ENCODE results near the gene ARSJ. TPM values are rescaled to one million over a fixed set of nuclear protein-coding genes. Genes with fewer than 3 reads are reported as not detected.
A peak's percentile ranks its signal among the peaks of the same experiment; 100 is the strongest.

The ARSJ gene
- 11.5 to 15.7 TPM (median 13.8 TPM) in 3 replicates for polyA plus RNA-seq
- polyA plus RNA-seq (2011; ENCODE audit: low read depth) = 2.1 TPM
- polyA plus RNA-seq (2011; cell fraction: cytosol; rRNA removed) = 6.3 and 9.0 TPM in 2 replicates
- 21.0 and 23.7 TPM in 2 replicates for polyA plus RNA-seq (2011; cell fraction: nucleus; rRNA removed)
- polyA plus RNA-seq (2012; ENCODE audit: low replicate concordance) = 3.8 and 11.3 TPM in 2 replicates
- polyA minus RNA-seq = 10.3 to 16.2 TPM (median 15.2 TPM) in 3 replicates
- 10.7 TPM for polyA minus RNA-seq (2011; cell fraction: cytosol; rRNA and poly(A)+ RNA removed)
- 24.1 and 43.1 TPM in 2 replicates for polyA minus RNA-seq (2011; cell fraction: nucleus; rRNA and poly(A)+ RNA removed)

DNA sequence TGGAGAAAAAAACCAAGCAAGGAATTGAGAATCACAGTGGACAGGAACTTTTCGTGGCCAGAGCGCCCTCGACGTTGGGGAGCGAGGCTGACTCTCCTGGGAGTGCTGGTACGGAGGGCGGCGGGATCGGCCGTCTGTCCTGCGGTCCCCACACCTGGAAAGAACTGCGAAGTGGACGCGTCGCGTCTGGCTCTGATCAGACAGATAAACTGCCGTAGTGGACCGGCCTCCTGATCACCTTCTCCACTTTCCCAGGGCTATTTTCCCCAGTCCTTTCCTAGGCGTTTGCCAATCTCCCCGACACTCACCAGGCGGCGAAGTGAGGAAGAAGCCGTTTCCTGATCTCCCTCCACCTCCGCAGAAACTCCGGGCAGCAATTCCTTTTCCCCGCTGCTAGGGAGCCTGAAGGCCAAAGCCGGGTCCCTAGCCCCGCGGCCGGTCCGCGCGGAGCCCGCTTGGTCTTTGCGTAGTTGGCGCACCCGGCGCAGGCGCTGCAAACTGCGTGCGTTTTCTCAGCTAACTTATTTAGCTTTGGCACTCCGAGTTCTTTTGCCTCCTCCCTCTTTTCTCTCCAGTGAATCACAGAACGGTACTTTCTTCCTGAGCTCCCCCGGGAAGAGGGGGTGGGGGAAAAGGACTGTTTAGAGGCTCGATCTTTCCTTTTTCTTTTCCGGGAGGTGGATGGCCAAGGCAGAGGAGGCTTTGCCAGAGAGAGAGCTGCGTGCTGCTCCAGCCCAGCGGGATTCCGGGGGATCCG, at the start of gene ARSJ:
Gene ARSJ, minus strand, starts transcription at position 500 of the 757 bp plus-strand sequence. CDS start 813 bp downstream, outside the sequence.
- dilution Hi-C loops (cut with MboI; ENCODE audit: extremely low pct_ligation_motif_present, low sequenced_read_pairs) = no loop called here
- DNase-seq (ENCODE audit: low read depth, low spot score) (no peak), FAIRE-seq (peak; percentile 62)
- H3K27ac ChIP-seq (ENCODE audit: control insufficient read depth, insufficient read depth, low read length) = peak within 1 kb of the TSS; percentile 93
- TF ChIP-seq, protein P1, sequence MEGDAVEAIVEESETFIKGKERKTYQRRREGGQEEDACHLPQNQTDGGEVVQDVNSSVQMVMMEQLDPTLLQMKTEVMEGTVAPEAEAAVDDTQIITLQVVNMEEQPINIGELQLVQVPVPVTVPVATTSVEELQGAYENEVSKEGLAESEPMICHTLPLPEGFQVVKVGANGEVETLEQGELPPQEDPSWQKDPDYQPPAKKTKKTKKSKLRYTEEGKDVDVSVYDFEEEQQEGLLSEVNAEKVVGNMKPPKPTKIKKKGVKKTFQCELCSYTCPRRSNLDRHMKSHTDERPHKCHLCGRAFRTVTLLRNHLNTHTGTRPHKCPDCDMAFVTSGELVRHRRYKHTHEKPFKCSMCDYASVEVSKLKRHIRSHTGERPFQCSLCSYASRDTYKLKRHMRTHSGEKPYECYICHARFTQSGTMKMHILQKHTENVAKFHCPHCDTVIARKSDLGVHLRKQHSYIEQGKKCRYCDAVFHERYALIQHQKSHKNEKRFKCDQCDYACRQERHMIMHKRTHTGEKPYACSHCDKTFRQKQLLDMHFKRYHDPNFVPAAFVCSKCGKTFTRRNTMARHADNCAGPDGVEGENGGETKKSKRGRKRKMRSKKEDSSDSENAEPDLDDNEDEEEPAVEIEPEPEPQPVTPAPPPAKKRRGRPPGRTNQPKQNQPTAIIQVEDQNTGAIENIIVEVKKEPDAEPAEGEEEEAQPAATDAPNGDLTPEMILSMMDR (optimal IDR thresholded peaks at IDR 0.05 in 1 of 3, IDR thresholded peaks at IDR 0.05 in 1 of 3, conservative IDR thresholded peaks at IDR 0.05 in 1 of 3; ENCODE audit: extremely low read depth in 1 of 3, insufficient read depth in 2 of 3, low read length in 3 of 3) = peak in 2 of 3 experiments; percentile 8 to 9
- TF ChIP-seq EZH2 (IDR thresholded peaks at IDR 0.05; ENCODE audit: low read length) = no peak
- H3K4me1 ChIP-seq (ENCODE audit: control insufficient read depth, extremely low read depth, insufficient read depth, low read length) = peaks cover 26% of the 10 kb centered on the region
- peak within 1 kb of the TSS; percentile 91 for H3K9ac ChIP-seq (ENCODE audit: control insufficient read depth, extremely low read depth, insufficient read depth, low read length)
- no peaks in the 10 kb centered on the region for H4K20me1 ChIP-seq (ENCODE audit: control insufficient read depth, extremely low read depth, insufficient read depth, low read length)
- H3K36me3 ChIP-seq (ENCODE audit: control insufficient read depth in 2 of 2, extremely low read depth in 1 of 2, insufficient read depth in 2 of 2, low read length in 2 of 2) = peaks cover 0 to 3% of the 10 kb centered on the region in 2 experiments
- H3K27me3 ChIP-seq (ENCODE audit: control insufficient read depth, extremely low read depth, insufficient read depth, low read length) = no peaks in the 10 kb centered on the region
- no peaks in the 10 kb centered on the region for H3K9me3 ChIP-seq (ENCODE audit: control insufficient read depth, low read depth, low read length)
- H3K9me1 ChIP-seq (ENCODE audit: control insufficient read depth, extremely low read depth, insufficient read depth, low read length) = no peaks in the 10 kb centered on the region
- peaks cover 53% of the 10 kb centered on the region for H3K79me2 ChIP-seq (ENCODE audit: control insufficient read depth, insufficient read depth, low read length)
- peak within 1 kb of the TSS; percentile 93 for H2AFZ ChIP-seq (ENCODE audit: control insufficient read depth, low read length)
- H3K4me3 ChIP-seq (ENCODE audit: control insufficient read depth in 2 of 3, extremely low read depth in 1 of 3, insufficient read depth in 2 of 3, low read depth in 1 of 3, low read length in 3 of 3) = peak within 1 kb of the TSS; percentile 77 to 85 (median 84)
- peak within 1 kb of the TSS; percentile 69 for H3K4me2 ChIP-seq (ENCODE audit: control insufficient read depth, extremely low read depth, insufficient read depth, low read depth, low read length)

DNA sequence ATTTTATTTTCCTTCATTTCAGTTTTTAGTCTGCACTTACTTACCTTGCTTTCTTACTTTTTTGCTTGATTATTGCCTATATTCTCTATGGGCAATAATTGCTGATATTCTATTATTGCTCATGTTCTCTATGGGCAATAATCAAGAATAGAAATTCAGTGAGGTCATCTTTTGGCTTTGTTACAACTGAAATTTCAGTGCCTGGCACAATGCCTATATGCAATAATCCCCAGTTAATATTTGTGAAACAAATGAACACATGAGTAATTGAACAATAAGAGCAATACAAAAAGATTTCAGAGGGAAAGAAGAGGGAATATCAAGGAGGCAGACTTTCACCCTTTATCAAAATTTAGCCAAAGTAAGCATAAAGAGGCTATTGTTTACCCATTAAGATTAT, 48.6 kb upstream of the ARSJ start:
- H3K9me1 ChIP-seq (ENCODE audit: control insufficient read depth, extremely low read depth, insufficient read depth, low read length) = no peaks in the 10 kb centered on the region
- no peaks in the 10 kb centered on the region for H3K27me3 ChIP-seq (ENCODE audit: control insufficient read depth, extremely low read depth, insufficient read depth, low read length)
- no peaks in the 10 kb centered on the region for H3K36me3 ChIP-seq (ENCODE audit: control insufficient read depth in 2 of 2, extremely low read depth in 1 of 2, insufficient read depth in 2 of 2, low read length in 2 of 2)
- DNase-seq (ENCODE audit: low read depth, low spot score) (no peak), FAIRE-seq (no peak)
- H3K27ac ChIP-seq (ENCODE audit: control insufficient read depth, insufficient read depth, low read length) = no peak overlapping the region
- H3K4me2 ChIP-seq (ENCODE audit: control insufficient read depth, extremely low read depth, insufficient read depth, low read depth, low read length) = no peak overlapping the region
- H3K9ac ChIP-seq (ENCODE audit: control insufficient read depth, extremely low read depth, insufficient read depth, low read length) = no peak overlapping the region
- H4K20me1 ChIP-seq (ENCODE audit: control insufficient read depth, extremely low read depth, insufficient read depth, low read length) = no peaks in the 10 kb centered on the region
- TF ChIP-seq, protein P1 (optimal IDR thresholded peaks at IDR 0.05 in 1 of 3, IDR thresholded peaks at IDR 0.05 in 1 of 3, conservative IDR thresholded peaks at IDR 0.05 in 1 of 3; ENCODE audit: extremely low read depth in 1 of 3, insufficient read depth in 2 of 3, low read length in 3 of 3) = no peak
- no peak for TF ChIP-seq EZH2 (IDR thresholded peaks at IDR 0.05; ENCODE audit: low read length)
- H3K4me3 ChIP-seq (ENCODE audit: control insufficient read depth in 2 of 3, extremely low read depth in 1 of 3, insufficient read depth in 2 of 3, low read depth in 1 of 3, low read length in 3 of 3) = no peak overlapping the region
- no peak overlapping the region for H2AFZ ChIP-seq (ENCODE audit: control insufficient read depth, low read length)
- H3K4me1 ChIP-seq (ENCODE audit: control insufficient read depth, extremely low read depth, insufficient read depth, low read length) = no peaks in the 10 kb centered on the region
- H3K79me2 ChIP-seq (ENCODE audit: control insufficient read depth, insufficient read depth, low read length) = no peaks in the 10 kb centered on the region
- dilution Hi-C loops (cut with MboI; ENCODE audit: extremely low pct_ligation_motif_present, low sequenced_read_pairs) = no loop called here
- no peaks in the 10 kb centered on the region for H3K9me3 ChIP-seq (ENCODE audit: control insufficient read depth, low read depth, low read length)

Measured in keratinocyte (primary cell).